HG03064 (cell line): ENCODE data around the gene MBOAT7.

ENCODE experiments used
- ATAC-seq: cut with Tn5 transposase; IDR thresholded peaks from one replicate; pipeline ENCODE4 v1.9.1; 2021; ENCODE audit warnings: low read depth; ENCODE audit not compliant: unreplicated experiment

Gene MBOAT7

DNA sequence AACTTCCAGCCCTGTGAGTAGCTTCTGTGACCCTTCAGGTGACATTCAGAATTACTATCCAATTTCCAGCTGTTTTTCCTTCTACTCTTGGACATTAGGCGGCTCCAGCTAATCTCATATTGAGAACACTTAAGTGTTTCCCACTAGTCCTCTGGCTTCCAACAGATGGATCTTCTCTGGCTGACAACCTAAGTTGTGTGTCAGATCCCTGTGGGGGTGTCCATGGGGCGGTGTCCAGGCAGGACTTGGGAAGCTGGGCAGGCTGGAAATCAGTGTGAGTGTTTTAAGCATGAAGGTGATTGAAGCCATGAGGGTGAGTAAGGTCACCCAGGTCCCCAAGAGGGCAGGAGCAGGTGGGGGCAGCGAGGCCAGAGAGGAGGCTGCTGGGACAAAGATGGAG lies 41.7 kb downstream of the MBOAT7 start:
- no peak for ATAC-seq

DNA sequence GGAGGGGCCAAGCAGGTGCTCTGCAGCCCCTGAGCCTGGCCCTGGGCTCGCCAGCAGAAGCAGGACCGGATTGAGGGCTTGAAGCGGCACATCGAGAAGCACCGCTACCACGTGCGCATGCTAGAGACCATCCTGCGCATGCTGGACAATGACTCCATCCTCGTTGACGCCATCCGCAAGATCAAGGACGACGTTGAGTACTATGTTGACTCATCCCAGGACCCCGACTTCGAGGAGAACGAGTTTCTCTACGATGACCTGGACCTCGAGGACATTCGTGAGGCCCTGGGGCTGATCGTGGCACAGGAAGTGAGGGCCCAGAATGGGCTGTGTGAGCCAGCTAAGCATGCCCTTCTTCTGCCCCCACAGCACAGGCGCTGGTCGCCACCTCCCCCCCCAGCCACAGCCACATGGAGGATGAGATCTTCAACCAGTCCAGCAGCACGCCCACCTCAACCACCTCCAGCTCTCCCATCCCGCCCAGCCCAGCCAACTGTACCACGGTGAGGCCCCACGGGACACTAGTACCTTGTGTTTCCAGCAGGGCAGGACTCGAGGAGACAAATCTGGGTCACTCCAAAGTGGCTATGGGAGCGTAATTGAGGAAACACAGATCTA lies 43.7 kb downstream of the MBOAT7 start:
- no peak for ATAC-seq

DNA sequence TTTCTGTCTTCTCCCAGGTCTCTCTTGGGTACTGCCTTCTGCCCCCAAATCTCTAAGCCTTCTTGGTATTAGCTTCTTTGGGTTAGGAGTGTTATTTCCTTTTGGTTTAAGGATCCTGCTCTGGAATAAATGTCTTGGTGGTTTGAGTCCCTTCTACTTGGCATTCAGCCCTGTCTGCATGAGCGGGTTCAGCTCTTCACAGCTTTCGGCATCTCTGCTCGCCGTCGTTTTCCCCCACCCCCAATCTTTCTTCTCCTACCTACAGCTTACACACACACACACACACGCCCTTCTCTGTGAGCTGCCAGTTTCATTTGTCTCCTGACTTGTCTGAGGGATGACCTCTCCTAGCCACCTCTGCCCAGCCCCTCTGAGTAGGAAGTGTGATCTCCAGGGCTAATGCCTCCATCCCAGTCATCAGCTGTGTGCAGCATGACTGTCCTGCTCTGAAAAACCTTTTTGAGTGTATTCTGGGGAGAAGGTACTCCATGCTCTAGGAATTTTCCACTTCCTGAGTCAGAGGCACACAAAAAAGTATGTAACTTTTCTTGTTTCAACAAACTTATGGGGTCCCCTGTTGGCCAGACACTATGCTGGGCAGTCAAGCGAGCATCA lies 47.1 kb downstream of the MBOAT7 start:
- ATAC-seq = no peak

- no peak for ATAC-seq
Measured at GRCh38 chr19:54141356-54141755, 48.0 kb downstream of the MBOAT7 start.

GRCh38 chr19:54138489-54139256 lies 50.7 kb downstream of the MBOAT7 start:
- no peak for ATAC-seq

DNA sequence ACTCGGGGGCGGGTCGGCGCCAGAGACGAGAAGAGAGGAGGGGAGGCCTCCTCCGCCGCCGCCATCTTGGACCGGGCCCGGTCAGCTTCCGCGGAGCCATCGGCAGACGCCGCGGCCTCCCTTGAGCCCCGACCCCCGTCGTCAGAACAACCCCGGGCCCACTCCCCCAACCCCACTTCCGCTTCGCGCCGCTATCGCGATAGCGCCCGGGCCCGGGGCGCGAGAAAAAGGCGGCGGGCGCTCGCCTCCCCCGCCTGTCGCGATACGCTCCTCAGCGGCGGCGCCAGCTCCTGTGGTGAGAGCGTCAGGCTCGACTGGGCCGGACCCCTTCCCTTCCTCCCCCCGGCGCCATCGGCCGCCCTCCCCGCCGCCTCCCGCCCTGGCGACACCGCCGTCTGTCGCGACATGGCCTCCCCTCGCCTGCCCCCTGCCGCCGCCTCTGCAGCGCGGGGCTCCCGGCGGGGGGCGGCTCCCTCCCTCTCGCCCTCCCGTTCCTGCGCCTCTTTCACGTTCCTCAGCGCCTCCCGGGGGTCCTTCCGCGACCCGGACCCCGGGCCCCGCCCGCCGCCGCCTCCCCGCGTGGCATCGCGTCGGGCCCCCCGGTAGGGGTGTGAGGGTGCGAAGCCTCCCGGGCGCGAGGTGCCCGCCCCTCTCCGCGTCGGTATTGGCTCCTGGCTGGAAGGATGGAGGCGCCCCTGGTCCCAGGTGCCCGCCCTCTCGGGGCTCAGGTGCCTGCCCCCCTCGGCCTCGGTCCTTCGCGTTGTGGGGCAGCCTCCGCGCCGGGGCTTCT lies 51.5 kb downstream of the MBOAT7 start, which contains the start of gene CNOT3:
CNOT3 (plus strand) TSS at position 64 of the 790 bp plus-strand sequence. CDS start 5,217 bp downstream, outside the sequence.
- ATAC-seq = no peak

- ATAC-seq = peak; percentile 66
Measured at GRCh38 chr19:54136864-54137698, 52.3 kb downstream of the MBOAT7 start.

DNA sequence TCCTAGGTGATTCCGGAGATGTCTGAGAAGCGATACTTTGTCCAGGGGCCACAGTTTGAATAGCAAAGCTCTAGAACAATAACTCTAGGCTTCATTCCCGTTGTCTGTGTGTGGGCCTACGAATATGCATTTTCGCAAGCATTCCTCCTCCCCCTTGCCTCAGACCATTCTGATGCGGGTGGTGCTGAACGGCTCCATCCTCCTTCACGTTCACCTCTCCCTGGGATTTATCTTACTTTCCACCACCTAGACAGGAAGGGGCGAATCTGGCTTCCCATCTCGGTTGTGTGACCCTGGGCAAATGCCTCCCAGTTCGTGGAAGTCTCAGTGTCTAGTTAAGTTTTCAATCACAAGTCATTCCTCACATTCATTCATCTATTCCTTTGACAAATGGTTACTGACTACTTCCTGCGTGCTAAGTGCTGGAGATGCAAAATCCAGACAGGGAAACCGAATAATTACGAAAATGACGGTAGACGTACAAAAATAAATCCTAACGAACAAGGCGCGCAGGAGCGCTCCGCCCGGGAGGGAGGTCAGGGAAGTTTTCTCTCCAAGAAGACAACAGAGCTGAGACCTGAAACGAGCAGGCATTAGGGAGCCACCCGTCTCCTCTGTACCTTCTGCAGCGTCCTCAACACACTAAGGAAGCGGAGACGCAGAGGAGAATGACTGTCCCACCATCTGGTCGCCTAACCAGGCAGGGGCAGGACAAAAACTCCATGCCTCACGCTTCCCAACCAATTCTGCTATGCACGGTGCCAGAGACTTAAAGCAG lies 53.1 kb downstream of the MBOAT7 start:
- no peak for ATAC-seq

GRCh38 chr19:54133957-54134590 lies 55.3 kb downstream of the MBOAT7 start:
- no peak for ATAC-seq

- ATAC-seq = no peak
Measured at GRCh38 chr19:54133312-54133956, 55.9 kb downstream of the MBOAT7 start.

- ATAC-seq = no peak
Measured at GRCh38 chr19:54129617-54129996, 59.8 kb downstream of the MBOAT7 start.

GRCh38 chr19:54128796-54129616 lies 60.4 kb downstream of the MBOAT7 start:
- no peak for ATAC-seq

GRCh38 chr19:54128441-54128725 lies 61.0 kb downstream of the MBOAT7 start:
- ATAC-seq = no peak

DNA sequence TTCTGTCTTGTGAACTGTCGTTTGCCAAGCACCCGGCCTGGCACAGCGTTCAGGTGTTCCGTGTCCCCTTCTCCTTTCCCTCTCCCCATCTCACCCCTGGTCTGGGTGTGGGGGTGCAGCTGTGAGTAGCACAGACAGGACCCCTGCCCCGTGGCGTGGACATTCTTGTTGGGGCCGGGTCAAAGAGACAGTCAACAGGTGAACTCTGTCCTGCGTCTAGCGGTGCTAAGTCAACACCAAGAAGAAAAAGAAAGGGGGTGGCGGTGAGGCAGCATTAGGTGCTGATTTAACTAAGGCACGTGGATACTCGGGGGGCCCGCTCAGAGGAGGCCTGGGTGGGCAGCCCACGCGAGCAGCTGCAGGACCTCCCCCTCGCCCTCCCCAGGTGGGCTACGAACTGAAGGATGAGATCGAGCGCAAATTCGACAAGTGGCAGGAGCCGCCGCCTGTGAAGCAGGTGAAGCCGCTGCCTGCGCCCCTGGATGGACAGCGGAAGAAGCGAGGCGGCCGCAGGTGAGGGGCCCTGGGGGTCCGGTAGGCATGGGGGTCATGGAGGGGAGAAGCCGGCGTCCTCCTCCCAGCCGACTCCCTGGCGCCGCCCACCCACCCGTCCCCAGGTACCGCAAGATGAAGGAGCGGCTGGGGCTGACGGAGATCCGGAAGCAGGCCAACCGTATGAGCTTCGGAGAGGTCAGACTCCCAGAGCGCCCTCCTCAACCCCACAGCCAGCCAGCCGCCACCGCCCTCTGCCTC lies 61.5 kb downstream of the MBOAT7 start:
- ATAC-seq = no peak

- no peak for ATAC-seq
Measured at GRCh38 chr19:54125713-54126112, 63.7 kb downstream of the MBOAT7 start.

DNA sequence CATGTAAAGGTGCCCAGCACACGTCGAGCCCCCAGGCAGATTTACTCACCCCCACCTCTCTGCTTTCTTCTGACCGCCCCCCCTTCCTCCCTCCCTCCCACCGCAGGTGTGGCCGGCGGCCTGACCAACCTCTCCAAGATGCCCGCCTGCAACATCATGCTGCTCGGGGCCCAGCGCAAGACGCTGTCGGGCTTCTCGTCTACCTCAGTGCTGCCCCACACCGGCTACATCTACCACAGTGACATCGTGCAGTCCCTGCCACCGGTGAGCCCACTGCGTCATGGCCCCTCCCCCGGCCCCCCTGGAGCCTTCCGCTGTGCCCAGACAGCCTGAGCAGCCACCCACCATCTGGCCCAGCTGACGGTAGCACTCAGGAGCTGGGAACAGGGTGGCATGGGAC lies 65.0 kb downstream of the MBOAT7 start:
- no peak for ATAC-seq

DNA sequence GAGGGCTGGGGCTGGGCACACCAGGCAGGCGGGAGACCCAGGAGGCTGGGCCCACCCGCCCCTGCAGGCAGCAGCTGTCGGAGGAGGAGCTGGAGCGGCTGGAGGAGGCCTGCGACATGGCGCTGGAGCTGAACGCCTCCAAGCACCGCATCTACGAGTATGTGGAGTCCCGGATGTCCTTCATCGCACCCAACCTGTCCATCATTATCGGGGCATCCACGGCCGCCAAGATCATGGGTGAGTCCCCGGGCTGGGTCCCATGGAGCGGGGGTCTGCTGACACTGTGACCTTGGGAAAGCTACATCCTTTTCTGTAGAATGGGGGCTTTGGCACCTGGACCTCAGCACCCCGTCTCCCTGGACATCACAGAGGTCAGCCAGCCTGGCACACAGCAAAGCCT lies 65.7 kb downstream of the MBOAT7 start:
- no peak for ATAC-seq
